Common myeloid progenitor, CD34-positive (primary cell): Measurements from ENCODE around the gene LCN12.

Experiments
- CTCF ChIA-PET: fragments of 350-600 bp; sonication (Branson Sonifier 250); formaldehyde crosslinking; loops from one replicate; lab custom pipeline; 2021; ENCODE audit warnings: antibody characterized with exemption; lab: Charles Lee
- POLR2A ChIA-PET: fragments of 350-600 bp; sonication (Branson Sonifier 250); formaldehyde crosslinking; loops from one replicate; lab custom pipeline; 2021; ENCODE audit warnings: antibody characterized with exemption; lab: Charles Lee
- DNase-seq, 3 donors: peaks; one replicate each; pipeline versions ENCODE4 v3.0.0 to v3.0.0-alpha.2; 2013
- H3K27ac ChIP-seq, 2 experiments: 1 replicate in 1 of 2; 2 replicates in 1 of 2; pipeline ENCODE4 v1.7.0; 2013; ENCODE audit warnings: inconsistent platforms in 2 of 2, low read length in 2 of 2, mild to moderate bottlenecking in 2 of 2, low read depth in 1 of 2, moderate library complexity in 1 of 2; ENCODE audit not compliant: severe bottlenecking in 2 of 2, insufficient read depth in 1 of 2, poor library complexity in 1 of 2
- H3K27me3 ChIP-seq, 5 experiments: replicated peaks in 2 of 5; 1 replicate in 3 of 5; 2 replicates in 2 of 5; pipeline versions ENCODE4 v1.6.1 to v1.7.0; 2013; ENCODE audit warnings: low read length in 4 of 5, mild to moderate bottlenecking in 2 of 5, moderate library complexity in 2 of 5, inconsistent platforms in 1 of 5; ENCODE audit not compliant: insufficient read depth in 5 of 5, control insufficient read depth in 4 of 5
- H3K36me3 ChIP-seq, 4 experiments: 1 replicate in 2 of 4; 2 replicates in 2 of 4; pipeline versions ENCODE4 v1.6.1 to v1.7.0; 2013; ENCODE audit warnings: low read length in 3 of 4, control low read depth in 1 of 4, mild to moderate bottlenecking in 1 of 4; ENCODE audit not compliant: control insufficient read depth in 4 of 4, insufficient read depth in 4 of 4
- H3K4me1 ChIP-seq, 4 experiments: 1 replicate in 3 of 4; 2 replicates in 1 of 4; pipeline versions ENCODE4 v1.6.1 to v1.7.1; 2013; ENCODE audit warnings: low read length in 3 of 4, mild to moderate bottlenecking in 3 of 4, control low read depth in 1 of 4, inconsistent platforms in 1 of 4, moderate library complexity in 1 of 4; ENCODE audit not compliant: control insufficient read depth in 4 of 4, insufficient read depth in 4 of 4; ENCODE audit errors: control extremely low read depth in 1 of 4
- H3K4me3 ChIP-seq, 7 experiments: 1 replicate in 4 of 7; 2 replicates in 3 of 7; pipeline versions ENCODE4 v1.5.1 to v1.7.0; 2013; ENCODE audit warnings: mild to moderate bottlenecking in 7 of 7, low read length in 6 of 7, moderate library complexity in 6 of 7, inconsistent platforms in 2 of 7, low read depth in 2 of 7, control low read depth in 1 of 7; ENCODE audit not compliant: insufficient read depth in 4 of 7, control insufficient read depth in 1 of 7; ENCODE audit errors: extremely low read depth in 1 of 7
- H3K9me3 ChIP-seq, 5 experiments: 1 replicate in 4 of 5; 2 replicates in 1 of 5; pipeline versions ENCODE4 v1.6.1 to v1.7.1; 2013; ENCODE audit warnings: low read length in 4 of 5, mild to moderate bottlenecking in 2 of 5, inconsistent platforms in 1 of 5, low read depth in 1 of 5, moderate library complexity in 1 of 5; ENCODE audit not compliant: control insufficient read depth in 4 of 5, insufficient read depth in 2 of 5; ENCODE audit errors: control extremely low read depth in 1 of 5
- WGBS: methylation state at CpG from one replicate; pipeline ENCODE4 v1.1.5; 2013; ENCODE audit not compliant: insufficient coverage; 5-methylcytosine and 5-hydroxymethylcytosine counted together

The LCN12 gene

GRCh38 chr9:136969150-136969549, 17.1 kb downstream of the LCN12 start:
- Histone ChIP-seq H3K36me3 (no peaks in the 10 kb centered on the region), H3K4me3 (no peak overlapping the region), H3K9me3 (no peaks in the 10 kb centered on the region), H3K27ac (no peak overlapping the region), H3K27me3 (peaks cover 0 to 2% (median 0%) of the 10 kb centered on the region in 5 experiments), H3K4me1 (peaks cover 0 to 8% (median 7%) of the 10 kb centered on the region in 4 experiments)
- CTCF ChIA-PET = interaction anchor here (1.1 kb wide), 1 partner anchor 66 kb away, joined by 4 read pairs; no protein-coding TSS in a partner anchor
- POLR2A ChIA-PET = no interaction called here
- no peak for DNase-seq
- 93% methylated on average over 15 of the region's 17 CpGs for WGBS

DNA sequence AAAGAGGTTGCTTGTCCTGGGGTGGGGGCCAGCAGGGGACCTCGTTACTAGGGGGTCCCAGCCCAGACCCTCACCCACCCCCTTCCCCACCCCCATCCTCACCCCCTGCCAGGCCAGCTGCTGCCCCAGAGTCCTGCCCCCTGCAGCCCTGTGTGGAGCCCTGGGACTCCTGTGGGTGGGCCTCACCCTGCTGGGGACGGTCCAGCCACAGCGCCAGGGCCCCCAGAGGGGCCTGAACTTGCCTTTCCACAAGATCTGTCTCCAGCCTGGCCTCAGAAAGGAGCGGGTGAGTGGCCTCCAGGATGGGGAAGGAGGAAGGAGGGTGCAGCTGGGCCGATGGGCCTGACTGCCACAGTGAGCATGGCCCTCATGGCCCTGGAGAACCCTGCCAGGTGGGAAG, 17.7 kb downstream of the LCN12 start:
- POLR2A ChIA-PET = no interaction called here
- peaks cover 0 to 11% (median 8%) of the 10 kb centered on the region in 4 experiments for H3K4me1 ChIP-seq
- no peaks in the 10 kb centered on the region for H3K9me3 ChIP-seq
- H3K27me3 ChIP-seq = peaks cover 0 to 2% (median 0%) of the 10 kb centered on the region in 5 experiments
- H3K27ac ChIP-seq = no peak overlapping the region
- 83% methylated on average over 4 of the region's 5 CpGs for WGBS
- no peak for DNase-seq
- H3K36me3 ChIP-seq = no peaks in the 10 kb centered on the region
- CTCF ChIA-PET = no interaction called here
- H3K4me3 ChIP-seq = no peak overlapping the region

DNA sequence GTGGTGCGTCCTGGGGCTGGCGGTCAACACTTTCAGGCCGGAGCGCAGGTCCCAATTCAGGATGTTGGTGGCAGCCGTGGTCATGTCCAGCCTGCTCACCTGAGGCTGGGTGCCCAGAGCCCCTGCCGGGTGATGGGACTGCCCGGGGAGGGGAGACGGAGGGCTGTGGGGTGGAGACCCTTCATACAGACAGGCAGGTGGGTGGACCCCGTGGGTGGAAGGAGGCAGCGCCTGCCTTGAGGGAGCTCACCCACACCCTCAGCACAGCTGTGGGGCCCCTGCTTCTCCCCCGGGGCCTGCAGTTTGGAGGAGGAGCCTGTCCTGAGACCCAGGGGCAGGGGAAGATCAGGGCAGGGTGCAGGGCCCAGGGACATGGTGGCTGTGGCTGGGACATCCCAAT, 18.3 kb downstream of the LCN12 start:
- H3K36me3 ChIP-seq = no peaks in the 10 kb centered on the region
- no peak for DNase-seq
- no peaks in the 10 kb centered on the region for H3K9me3 ChIP-seq
- POLR2A ChIA-PET = no interaction called here
- no peak overlapping the region for H3K4me3 ChIP-seq
- CTCF ChIA-PET = interaction anchor here (1.2 kb wide), 1 partner anchor 20 kb away, joined by 3 read pairs; no protein-coding TSS in a partner anchor
- peaks cover 0 to 17% (median 14%) of the 10 kb centered on the region in 4 experiments for H3K4me1 ChIP-seq
- WGBS = 97% methylated on average over 6 of the region's 11 CpGs
- H3K27me3 ChIP-seq = peaks cover 0 to 2% (median 0%) of the 10 kb centered on the region in 5 experiments
- no peak overlapping the region for H3K27ac ChIP-seq

GRCh38 chr9:136971746-136972145, 19.7 kb downstream of the LCN12 start:
- H3K4me3 ChIP-seq = no peak overlapping the region
- WGBS = 90% methylated on average over 14 of the region's 14 CpGs
- H3K9me3 ChIP-seq = no peaks in the 10 kb centered on the region
- H3K36me3 ChIP-seq = no peaks in the 10 kb centered on the region
- H3K27ac ChIP-seq = no peak overlapping the region
- H3K27me3 ChIP-seq = no peaks in the 10 kb centered on the region
- peaks cover 0 to 25% (median 22%) of the 10 kb centered on the region in 4 experiments for H3K4me1 ChIP-seq
- CTCF ChIA-PET = interaction anchor here (1.2 to 1.3 kb wide), 2 partner anchors 26 to 129 kb away, joined by 3 read pairs; partner anchors contain the start of gene AJM1
- POLR2A ChIA-PET = interaction anchor here (0.6 kb wide), 1 partner anchor 27 kb away, joined by 3 read pairs; the partner anchor contains the start of gene C8G
- DNase-seq = no peak

GRCh38 chr9:136972335-136972734, 20.3 kb downstream of the LCN12 start:
- WGBS = 95% methylated on average over 11 of the region's 11 CpGs
- Histone ChIP-seq H3K36me3 (no peaks in the 10 kb centered on the region), H3K4me3 (no peak overlapping the region), H3K27me3 (peaks cover 0 to under 1% (median 0%) of the 10 kb centered on the region in 5 experiments), H3K9me3 (no peaks in the 10 kb centered on the region), H3K4me1 (peaks cover 0 to 30% (median 27%) of the 10 kb centered on the region in 4 experiments), H3K27ac (no peak overlapping the region)
- ChIA-PET CTCF (interaction anchor here (1.3 kb wide), 1 partner anchor 26 kb away, joined by 3 read pairs; no protein-coding TSS in a partner anchor), POLR2A (no interaction called here)
- no peak for DNase-seq

DNA sequence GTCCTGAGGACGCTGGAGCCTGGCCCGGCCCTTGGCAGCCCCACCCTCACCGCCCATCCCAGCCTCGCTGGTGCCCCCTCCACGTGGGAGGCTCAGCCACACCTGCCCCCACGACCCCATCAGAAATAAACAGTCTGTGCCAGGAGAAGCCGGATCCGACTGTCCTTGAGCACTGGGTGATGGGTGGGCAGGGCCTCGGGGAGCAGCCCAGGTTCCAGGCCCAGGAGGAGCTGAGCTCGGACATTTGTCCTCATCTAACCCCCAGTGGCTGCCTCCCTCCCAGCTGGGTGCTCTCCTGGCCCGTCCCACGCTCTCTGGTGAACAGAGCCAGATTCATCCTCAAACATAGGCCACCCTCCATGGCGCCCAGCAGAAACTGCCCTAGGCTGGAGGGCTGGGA, 20.7 kb downstream of the LCN12 start:
- Histone ChIP-seq H3K27me3 (peaks cover 0 to 4% (median 0%) of the 10 kb centered on the region in 5 experiments), H3K36me3 (no peaks in the 10 kb centered on the region), H3K4me1 (peaks cover 0 to 34% (median 31%) of the 10 kb centered on the region in 4 experiments), H3K4me3 (no peak overlapping the region), H3K9me3 (no peaks in the 10 kb centered on the region), H3K27ac (no peak overlapping the region)
- ChIA-PET POLR2A (no interaction called here), CTCF (interaction anchor here (1.3 kb wide), 1 partner anchor 25 kb away, joined by 3 read pairs; no protein-coding TSS in a partner anchor)
- whole genome bisulfite sequencing = 85% methylated on average over 9 of the region's 13 CpGs
- no peak for DNase-seq
